ES-I3 (cell line): ENCODE results near the gene GUCY2D.
"Not testable (repeated sequence)": the region's sequence is repeated elsewhere in the genome, so short reads cannot be mapped to it uniquely, and the experiment has no call there.

Experiments used
- H3K36me3 ChIP-seq: 2 replicates; pipeline ENCODE4 v1.6.1; 2013; ENCODE audit warnings: mild to moderate bottlenecking, low read length, control low read depth, moderate library complexity; ENCODE audit not compliant: insufficient read depth
- H3K4me1 ChIP-seq: 2 replicates; pipeline ENCODE4 v1.6.1; 2013; ENCODE audit warnings: mild to moderate bottlenecking, control low read depth, low read length; ENCODE audit not compliant: insufficient read depth
- H3K9ac ChIP-seq: 2 replicates; pipeline ENCODE4 v1.6.1; 2013; ENCODE audit warnings: low read depth, mild to moderate bottlenecking, low read length, moderate library complexity
- H3K9me3 ChIP-seq: 2 replicates; pipeline ENCODE4 v1.6.1; 2013; ENCODE audit warnings: mild to moderate bottlenecking, low read length, moderate library complexity; ENCODE audit not compliant: control insufficient read depth, insufficient read depth

GUCY2D gene

GRCh38 chr17:8001976-8002720, at the start of gene GUCY2D:
Gene GUCY2D (plus strand): TSS chr17:8002615. CDS start chr17:8003048, 433 bp downstream.
- Histone ChIP-seq H3K9ac (peak within 1 kb of the TSS; percentile 40; the same call in 1 of the 2 replicates), H3K9me3 (no peaks in the 10 kb centered on the region), H3K4me1 (no peaks in the 10 kb centered on the region), H3K36me3 (no peaks in the 10 kb centered on the region)

GRCh38 chr17:7953266-7953665, 49.1 kb upstream of the GUCY2D start:
- H3K9me3 ChIP-seq, H3K9ac ChIP-seq, H3K36me3 ChIP-seq, H3K4me1 ChIP-seq: not testable (repeated sequence)

GRCh38 chr17:7955414-7956227, 46.8 kb upstream of the GUCY2D start:
- no peaks in the 10 kb centered on the region for H3K4me1 ChIP-seq
- no peaks in the 10 kb centered on the region for H3K9me3 ChIP-seq
- no peaks in the 10 kb centered on the region for H3K36me3 ChIP-seq
- H3K9ac ChIP-seq = no peak overlapping the region

- no peaks in the 10 kb centered on the region for H3K36me3 ChIP-seq
- no peaks in the 10 kb centered on the region for H3K9me3 ChIP-seq
- no peaks in the 10 kb centered on the region for H3K4me1 ChIP-seq
- H3K9ac ChIP-seq = no peak overlapping the region
Observed at GRCh38 chr17:7956228-7956965, 46.0 kb upstream of the GUCY2D start.

- H3K9ac ChIP-seq = no peak overlapping the region
- no peaks in the 10 kb centered on the region for H3K9me3 ChIP-seq
- no peaks in the 10 kb centered on the region for H3K36me3 ChIP-seq
- H3K4me1 ChIP-seq = no peaks in the 10 kb centered on the region
Observed at GRCh38 chr17:7959503-7960253, 42.7 kb upstream of the GUCY2D start.

GRCh38 chr17:7961421-7961820, 41.0 kb upstream of the GUCY2D start:
- Histone ChIP-seq H3K9me3 (no peaks in the 10 kb centered on the region), H3K4me1 (no peaks in the 10 kb centered on the region), H3K9ac (no peak overlapping the region), H3K36me3 (no peaks in the 10 kb centered on the region)

- H3K9ac ChIP-seq = no peak overlapping the region
- H3K9me3 ChIP-seq = no peaks in the 10 kb centered on the region
- H3K36me3 ChIP-seq = no peaks in the 10 kb centered on the region
- H3K4me1 ChIP-seq = no peaks in the 10 kb centered on the region
Observed at GRCh38 chr17:7967751-7968150, 34.7 kb upstream of the GUCY2D start.

- Histone ChIP-seq H3K36me3 (no peaks in the 10 kb centered on the region), H3K4me1 (no peaks in the 10 kb centered on the region), H3K9ac (no peak overlapping the region), H3K9me3 (no peaks in the 10 kb centered on the region)
Observed at GRCh38 chr17:7969433-7969832, 33.0 kb upstream of the GUCY2D start.

- H3K9me3 ChIP-seq = peaks cover 6% of the 10 kb centered on the region; the same call in 1 of the 2 replicates
- no peaks in the 10 kb centered on the region for H3K36me3 ChIP-seq
- no peak overlapping the region for H3K9ac ChIP-seq
- H3K4me1 ChIP-seq = no peaks in the 10 kb centered on the region
Observed at GRCh38 chr17:7971651-7972050, 30.8 kb upstream of the GUCY2D start.

GRCh38 chr17:7972131-7972785, 30.2 kb upstream of the GUCY2D start:
- Histone ChIP-seq H3K9ac (no peak overlapping the region), H3K9me3 (peaks cover 6% of the 10 kb centered on the region; the same call in 1 of the 2 replicates), H3K4me1 (no peaks in the 10 kb centered on the region), H3K36me3 (no peaks in the 10 kb centered on the region)

GRCh38 chr17:7974638-7975131, 27.7 kb upstream of the GUCY2D start:
- no peaks in the 10 kb centered on the region for H3K36me3 ChIP-seq
- H3K9me3 ChIP-seq = peaks cover 6% of the 10 kb centered on the region; the same call in 1 of the 2 replicates
- H3K9ac ChIP-seq = no peak overlapping the region
- H3K4me1 ChIP-seq = no peaks in the 10 kb centered on the region

GRCh38 chr17:7977039-7977438, 25.4 kb upstream of the GUCY2D start:
- peaks cover 6% of the 10 kb centered on the region; the same call in 1 of the 2 replicates for H3K9me3 ChIP-seq
- H3K9ac ChIP-seq = no peak overlapping the region
- H3K4me1 ChIP-seq = no peaks in the 10 kb centered on the region
- no peaks in the 10 kb centered on the region for H3K36me3 ChIP-seq

GRCh38 chr17:7977805-7978204, 24.6 kb upstream of the GUCY2D start:
- H3K9me3 ChIP-seq = peaks cover 6% of the 10 kb centered on the region; the same call in 1 of the 2 replicates
- no peak overlapping the region for H3K9ac ChIP-seq
- H3K4me1 ChIP-seq = no peaks in the 10 kb centered on the region
- no peaks in the 10 kb centered on the region for H3K36me3 ChIP-seq
